ENCODE results near the gene PJA2.
"Not testable (repeated sequence)": the region's sequence is repeated elsewhere in the genome, so short reads cannot be mapped to it uniquely, and the experiment has no call there.

Gene PJA2

GRCh38 chr5:109409844-109410388, at the start of gene PJA2:
Gene PJA2, minus strand, starts transcription at chr5:109409974. Its CDS starts 26,541 bp downstream, at chr5:109383433.
- peak; percentile 99 for DNase-seq (ENCODE audit: low spot score)

DNA sequence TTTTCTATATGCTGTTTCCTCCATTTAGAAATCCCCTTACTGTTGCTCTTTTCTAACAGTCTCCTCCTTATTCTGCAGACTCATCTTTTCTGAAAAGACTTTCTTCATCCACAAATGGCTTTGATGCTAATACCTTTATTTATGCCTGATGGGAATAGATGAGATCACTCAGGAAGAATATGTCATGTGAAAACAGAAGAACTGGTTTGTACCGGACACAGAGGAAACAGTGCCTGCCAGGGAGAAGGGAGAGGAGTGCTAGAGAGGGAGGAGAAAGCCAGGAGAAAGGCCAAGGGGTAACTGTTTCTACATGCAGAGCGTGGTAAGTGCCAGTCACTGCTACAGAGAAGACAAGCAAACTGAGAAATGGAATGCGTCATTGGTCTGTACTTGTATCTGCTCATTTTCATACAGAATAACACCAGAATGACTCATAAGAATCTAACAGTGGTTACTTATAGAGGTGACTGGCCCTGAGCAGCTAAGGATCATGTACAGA, 45.9 kb upstream of the PJA2 start:
- peak; percentile 90 for DNase-seq (ENCODE audit: low spot score)

DNA sequence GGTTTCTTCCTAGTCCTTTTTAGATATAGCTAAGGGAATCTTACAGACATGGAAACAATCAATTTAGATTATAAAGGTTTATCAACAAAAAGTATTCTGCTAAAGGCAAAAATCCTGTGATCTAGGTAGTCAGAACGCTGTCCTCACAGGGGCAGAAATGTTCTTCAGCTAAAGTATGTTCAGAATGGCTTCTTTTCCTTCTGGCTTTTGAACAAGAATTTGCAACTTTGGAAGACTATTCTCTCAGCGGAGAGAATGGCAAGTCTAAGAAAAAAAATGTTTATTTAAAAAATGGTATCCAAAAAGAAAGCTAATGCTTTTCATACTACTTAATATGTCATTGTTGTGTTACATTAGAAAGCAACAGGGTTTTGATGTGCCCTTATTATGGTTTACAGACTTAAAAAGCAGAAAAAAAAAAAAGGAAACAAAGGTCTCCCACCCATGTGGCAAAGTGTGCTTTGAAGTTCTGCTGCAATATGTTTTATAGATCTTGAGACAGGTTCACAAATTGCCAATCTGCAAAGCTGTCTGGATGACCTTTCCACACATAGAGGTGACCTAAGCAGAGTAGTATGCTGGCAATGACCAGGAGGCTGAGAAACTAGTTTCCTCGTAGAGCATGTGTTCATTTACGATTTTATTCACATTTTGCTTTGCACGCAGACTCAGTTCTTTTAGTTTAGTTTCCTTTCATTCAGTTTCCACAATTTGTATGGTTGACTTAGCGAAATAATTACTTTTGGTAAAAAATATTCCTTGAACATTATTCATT, 45.1 kb upstream of the PJA2 start:
- no peak for DNase-seq (ENCODE audit: low spot score)

- DNase-seq (ENCODE audit: low spot score), result no peak
Measured at GRCh38 chr5:109453251-109453650, 43.5 kb upstream of the PJA2 start.

GRCh38 chr5:109452661-109453060, 42.9 kb upstream of the PJA2 start:
- no peak for DNase-seq (ENCODE audit: low spot score)

GRCh38 chr5:109451146-109451545, 41.4 kb upstream of the PJA2 start:
- DNase-seq (ENCODE audit: low spot score), result no peak

- no peak for DNase-seq (ENCODE audit: low spot score)
Measured at GRCh38 chr5:109450129-109450877, 40.5 kb upstream of the PJA2 start.

DNA sequence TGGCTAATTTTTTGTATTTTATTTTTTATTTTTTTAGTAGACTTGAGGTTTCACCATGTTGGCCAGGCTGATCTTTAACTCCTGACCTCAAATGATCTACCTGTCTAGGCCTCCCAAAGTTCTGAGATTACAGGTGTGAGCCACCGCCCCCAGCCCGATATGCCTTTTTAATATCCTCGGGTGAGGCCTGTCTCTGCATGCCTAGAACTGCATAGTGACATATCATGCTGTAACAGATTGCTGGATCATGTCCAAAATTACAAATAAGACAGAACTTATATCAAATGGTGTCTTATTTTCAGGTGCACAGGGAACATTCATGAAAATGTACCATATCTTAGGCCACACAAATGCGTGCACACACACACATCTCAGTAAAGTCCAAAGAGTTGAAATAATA, 39.1 kb upstream of the PJA2 start:
- no peak for DNase-seq (ENCODE audit: low spot score)

DNA sequence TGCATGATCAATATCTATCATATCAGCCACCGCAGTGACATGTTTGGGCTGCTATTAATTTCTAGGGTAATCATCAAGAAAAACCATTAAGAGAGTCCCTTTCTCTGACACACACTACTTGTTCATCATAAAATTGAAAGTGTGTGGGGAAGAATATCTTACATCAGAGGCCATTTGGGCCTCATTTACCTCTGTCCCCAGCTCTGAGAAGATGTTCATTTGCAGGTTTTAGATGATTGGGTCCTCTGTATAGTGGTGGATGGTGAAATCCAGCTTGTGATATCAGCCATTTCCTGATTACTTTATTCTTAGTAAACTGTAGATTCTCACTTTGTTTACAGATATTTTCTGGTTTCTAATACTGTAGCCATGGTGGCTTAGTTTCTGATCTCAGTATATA, 29.8 kb upstream of the PJA2 start:
- no peak for DNase-seq (ENCODE audit: low spot score)

DNA sequence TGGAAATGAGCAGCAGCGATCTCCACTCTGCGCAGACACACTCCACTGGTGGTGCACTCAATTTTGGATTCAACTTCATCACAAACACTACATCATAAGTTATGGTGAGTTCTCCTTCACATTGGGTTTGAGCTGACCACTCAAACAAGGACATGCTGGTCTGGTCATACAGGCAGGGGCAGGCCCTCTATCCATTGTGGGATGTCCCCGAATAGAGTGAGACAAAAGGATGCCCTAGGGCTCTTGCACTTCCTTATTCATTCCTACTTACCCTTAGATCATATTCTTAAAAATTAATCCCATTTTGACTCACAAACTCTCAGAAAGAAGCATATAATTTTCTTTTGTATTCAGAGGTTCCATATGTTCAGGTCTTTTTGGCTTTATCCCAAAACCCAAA, 16.3 kb upstream of the PJA2 start:
- no peak for DNase-seq (ENCODE audit: low spot score)

GRCh38 chr5:109425521-109425920, 15.7 kb upstream of the PJA2 start:
- DNase-seq (ENCODE audit: low spot score), result not testable (repeated sequence)

GRCh38 chr5:109421956-109422355, 12.2 kb upstream of the PJA2 start:
- DNase-seq (ENCODE audit: low spot score), result no peak

- no peak for DNase-seq (ENCODE audit: low spot score)
Measured at GRCh38 chr5:109418712-109419352, 9.1 kb upstream of the PJA2 start.

DNA sequence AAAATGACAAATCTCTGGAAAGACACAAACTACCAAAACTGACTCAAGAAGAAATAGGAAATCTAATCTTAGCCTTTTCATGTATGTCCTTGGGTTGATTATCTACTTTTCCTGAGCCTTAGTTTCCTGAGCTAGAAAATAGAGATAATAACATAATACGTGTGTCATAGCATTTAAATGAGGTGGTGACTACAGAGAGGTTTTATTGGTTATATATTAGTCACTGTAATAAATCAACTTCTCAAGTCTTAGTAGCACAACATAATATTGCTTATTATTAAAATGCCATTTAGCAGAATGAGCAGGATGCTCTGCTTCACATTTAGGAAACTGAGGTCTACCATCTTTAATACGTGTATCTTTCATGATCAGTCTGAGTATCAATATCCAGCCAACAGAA, 7.1 kb upstream of the PJA2 start:
- no peak for DNase-seq (ENCODE audit: low spot score)

DNA sequence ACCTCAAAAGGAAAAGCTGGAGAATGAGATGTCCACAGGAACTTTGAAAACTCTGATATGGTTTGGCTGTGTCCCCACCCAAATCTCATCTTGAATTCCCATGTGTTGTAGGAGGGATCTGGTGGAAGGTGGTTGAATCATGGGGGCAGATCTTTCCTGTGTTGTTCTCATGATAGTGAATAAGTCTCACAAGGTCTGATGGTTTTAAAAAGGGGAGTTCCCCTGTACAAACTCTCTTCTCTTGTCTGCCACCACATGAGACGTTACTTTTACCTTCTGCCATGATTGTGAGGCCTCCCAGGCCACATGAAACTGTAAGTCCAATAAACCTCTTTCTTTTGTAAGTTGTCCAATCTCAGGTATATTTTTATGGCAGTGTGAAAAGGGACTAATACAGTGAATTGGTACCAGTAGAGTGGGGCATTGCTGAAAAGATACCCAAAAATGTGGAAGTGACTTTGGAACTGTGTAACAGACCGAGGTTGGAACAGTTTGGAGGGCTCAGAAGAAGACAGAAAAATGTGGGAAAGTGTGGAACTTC, 4.2 kb upstream of the PJA2 start:
- not testable (repeated sequence) for DNase-seq (ENCODE audit: low spot score)

DNA sequence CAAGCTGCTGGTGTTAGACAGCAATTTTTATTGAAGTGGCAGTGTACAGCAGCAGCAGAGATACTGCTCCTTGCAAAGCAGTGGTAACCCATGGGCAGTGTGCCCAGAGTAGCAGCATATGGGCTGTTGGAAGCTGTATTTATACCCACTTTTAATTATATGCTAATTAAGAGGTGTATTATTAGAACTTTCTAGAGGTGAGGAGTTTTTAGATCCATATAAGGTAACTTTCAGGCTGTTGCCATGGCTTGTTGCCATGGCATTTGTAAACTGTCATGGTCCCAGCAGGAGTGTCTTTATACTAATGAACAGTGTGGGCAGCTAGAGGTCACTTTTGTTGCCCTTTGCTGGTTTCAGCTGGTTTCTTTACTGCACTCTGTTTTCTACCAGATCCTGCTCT, 3.7 kb upstream of the PJA2 start:
- no peak for DNase-seq (ENCODE audit: low spot score)

GRCh38 chr5:109412981-109413402, 3.2 kb upstream of the PJA2 start:
- no peak for DNase-seq (ENCODE audit: low spot score)

- DNase-seq (ENCODE audit: low spot score), result peak; percentile 97
Measured at GRCh38 chr5:109411627-109412026, 1.9 kb upstream of the PJA2 start.

DNA sequence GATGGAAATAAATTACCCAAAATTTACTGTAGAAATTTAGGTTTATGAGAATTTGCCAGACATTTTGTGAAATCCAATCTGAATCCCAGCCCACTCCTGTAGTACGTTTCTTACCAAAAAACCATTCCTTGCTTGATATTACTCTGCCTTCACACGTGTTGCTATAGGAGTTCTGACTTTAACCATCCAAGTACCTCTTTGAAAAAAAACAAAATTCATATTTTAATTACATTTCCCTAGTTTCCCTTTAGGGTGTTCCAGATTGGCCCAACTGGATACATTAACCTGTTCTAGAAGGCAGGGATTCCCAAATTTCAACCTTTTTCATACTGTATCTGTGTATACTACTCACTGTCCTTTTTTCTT, 1.4 kb upstream of the PJA2 start:
- DNase-seq (ENCODE audit: low spot score), result no peak

DNA sequence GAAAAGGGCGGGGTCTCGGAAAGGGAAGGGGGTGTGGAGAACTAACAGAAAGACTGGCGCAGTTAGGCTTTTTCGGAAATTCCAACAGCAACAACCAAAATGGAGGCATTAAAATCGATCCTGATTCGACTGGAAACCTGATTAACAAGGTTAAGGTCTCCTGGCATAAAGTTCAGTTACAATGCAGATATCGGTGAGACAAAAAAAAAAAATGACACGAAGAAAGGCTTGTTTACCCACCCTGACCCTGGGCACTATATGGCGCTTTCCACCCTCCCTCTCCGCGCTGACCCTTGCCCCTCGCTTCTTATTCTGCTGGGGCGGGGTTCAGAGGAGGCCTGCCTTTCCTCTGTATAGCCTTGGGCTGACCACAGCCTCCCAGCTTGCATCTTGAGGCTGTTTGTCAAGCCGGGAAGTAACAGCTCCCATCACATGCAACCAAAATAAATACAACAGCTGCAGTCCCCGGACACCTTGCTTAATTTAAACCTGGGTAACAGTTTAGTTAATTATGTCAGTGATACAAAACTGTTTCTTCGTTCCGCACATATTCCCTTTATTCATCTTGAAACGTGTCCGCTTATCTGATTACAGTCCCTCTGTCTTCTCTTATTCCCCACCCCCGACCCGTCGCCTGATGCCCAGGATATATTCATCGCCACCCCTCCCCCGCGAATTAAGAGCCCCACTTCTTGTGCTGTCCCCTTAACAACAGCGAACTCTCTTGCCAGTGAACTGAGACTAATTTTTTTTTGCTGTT, 795 bp upstream of the PJA2 start:
- peak; percentile 80 for DNase-seq (ENCODE audit: low spot score)
